HepG2 (cell line): Measurements from ENCODE around the gene TRMT1L. TPM values are rescaled to one million over a fixed set of nuclear protein-coding genes. Genes with fewer than 3 reads are reported as not detected.

Experiments
- CEBPB ChIP-seq: IDR thresholded peaks from 2 replicates; pipeline ENCODE4 v1.6.1; 2011; ENCODE audit warnings: low read depth, low read length, improper control_type of control experiment, borderline replicate concordance
- IRF2 ChIP-seq: IDR thresholded peaks from 2 replicates; pipeline ENCODE4 v1.6.1; 2018; ENCODE audit warnings: missing genetic modification reagents, missing compliant biosample characterization
- KDM6A ChIP-seq: IDR thresholded peaks from 2 replicates; pipeline ENCODE4 v1.6.1; 2016; ENCODE audit warnings: low read depth
- RFX3 ChIP-seq: IDR thresholded peaks from 2 replicates; pipeline ENCODE4 v1.6.1; 2016; ENCODE audit warnings: missing biosample characterization, missing genetic modification reagents
- SMC3 ChIP-seq: IDR thresholded peaks from 2 replicates; pipeline ENCODE4 v1.6.1; 2011; ENCODE audit warnings: low read length, improper control_type of control experiment
- ZNF333 ChIP-seq: sonication (generic); formaldehyde crosslinking; IDR thresholded peaks from 2 replicates; pipeline ENCODE4 v1.4.0; 2020; ENCODE audit warnings: mild to moderate bottlenecking, missing genetic modification reagents, borderline replicate concordance
- ZNF335 ChIP-seq: sonication (generic); formaldehyde crosslinking; IDR thresholded peaks from 2 replicates; pipeline ENCODE4 v1.4.0; 2020; ENCODE audit warnings: missing genetic modification reagents
- ZNF34 ChIP-seq: sonication (generic); formaldehyde crosslinking; IDR thresholded peaks from 2 replicates; pipeline ENCODE4 v1.4.0; 2020; ENCODE audit warnings: mild to moderate bottlenecking, missing genetic modification reagents, borderline replicate concordance
- ZNF616 ChIP-seq: sonication (generic); formaldehyde crosslinking; IDR thresholded peaks from 2 replicates; pipeline ENCODE4 v1.5.0; 2020; ENCODE audit warnings: low read depth, mild to moderate bottlenecking, missing genetic modification reagents
- ZNF781 ChIP-seq: sonication (generic); formaldehyde crosslinking; IDR thresholded peaks from 2 replicates; pipeline ENCODE4 v1.5.1; 2020; ENCODE audit warnings: borderline replicate concordance, mild to moderate bottlenecking, missing genetic modification reagents; ENCODE audit errors: not compliant biosample characterization
- polyA plus RNA-seq, 8 experiments: library from polyadenylated mRNA; depleted of rRNA in 3 of 8; stranded (reverse) in 7 of 8; unstranded in 1 of 8; fragments of >200 nt; fragmentation: Illumina TruSeq in 4 of 8; extraction: Trizol in 4 of 8; gene quantifications; 2 replicates each; pipeline versions ENCODE4 v1.2.1 to v1.2.3, GENCODE V29; 2011 to 2016; ENCODE audit warnings: low read depth in 4 of 8, missing spikeins in 1 of 8, mixed read lengths in 1 of 8; ENCODE audit not compliant: insufficient read depth in 1 of 8
- total RNA-seq, 5 experiments: library from RNA; depleted of rRNA; stranded (reverse); fragments of >200 nt; fragmentation: Illumina TruSeq; extraction: Trizol; gene quantifications; 2 replicates each; pipeline ENCODE4 v1.2.3, GENCODE V29; 2016; ENCODE audit warnings: low read depth in 1 of 5
- TF ChIP-seq, protein P1 (sequence below): sonication (generic); formaldehyde crosslinking; IDR thresholded peaks from 2 replicates; pipeline ENCODE4 v1.5.0; 2020; ENCODE audit warnings: mild to moderate bottlenecking, missing genetic modification reagents
- TF ChIP-seq, protein P2 (sequence below): sonication (generic); formaldehyde crosslinking; conservative IDR thresholded peaks from 2 replicates; pipeline ENCODE4 v1.4.0; 2020; ENCODE audit warnings: mild to moderate bottlenecking, missing genetic modification reagents, moderate library complexity
- TF ChIP-seq, protein P3 (sequence below): IDR thresholded peaks from 2 replicates; pipeline ENCODE4 v1.6.1; 2016; ENCODE audit warnings: control low read depth
- TF ChIP-seq, protein P4 (sequence below), 2 experiments: IDR thresholded peaks; 2 replicates each; pipeline ENCODE4 v1.6.1; 2011 to 2012; ENCODE audit warnings: low read length in 2 of 2, borderline replicate concordance in 1 of 2, low read depth in 1 of 2, mild to moderate bottlenecking in 1 of 2, moderate library complexity in 1 of 2
- TF ChIP-seq, protein P5 (sequence below): sonication (generic); formaldehyde crosslinking; IDR thresholded peaks from 2 replicates; pipeline ENCODE4 v1.5.0; 2020; ENCODE audit warnings: mild to moderate bottlenecking, missing genetic modification reagents

The TRMT1L gene
- total and polyA plus RNA-seq, 2 of the 13 experiments (the other 11 are each of a cell fraction or from before 2014, with no cell fraction given): 17.9 to 19.2 TPM

DNA sequence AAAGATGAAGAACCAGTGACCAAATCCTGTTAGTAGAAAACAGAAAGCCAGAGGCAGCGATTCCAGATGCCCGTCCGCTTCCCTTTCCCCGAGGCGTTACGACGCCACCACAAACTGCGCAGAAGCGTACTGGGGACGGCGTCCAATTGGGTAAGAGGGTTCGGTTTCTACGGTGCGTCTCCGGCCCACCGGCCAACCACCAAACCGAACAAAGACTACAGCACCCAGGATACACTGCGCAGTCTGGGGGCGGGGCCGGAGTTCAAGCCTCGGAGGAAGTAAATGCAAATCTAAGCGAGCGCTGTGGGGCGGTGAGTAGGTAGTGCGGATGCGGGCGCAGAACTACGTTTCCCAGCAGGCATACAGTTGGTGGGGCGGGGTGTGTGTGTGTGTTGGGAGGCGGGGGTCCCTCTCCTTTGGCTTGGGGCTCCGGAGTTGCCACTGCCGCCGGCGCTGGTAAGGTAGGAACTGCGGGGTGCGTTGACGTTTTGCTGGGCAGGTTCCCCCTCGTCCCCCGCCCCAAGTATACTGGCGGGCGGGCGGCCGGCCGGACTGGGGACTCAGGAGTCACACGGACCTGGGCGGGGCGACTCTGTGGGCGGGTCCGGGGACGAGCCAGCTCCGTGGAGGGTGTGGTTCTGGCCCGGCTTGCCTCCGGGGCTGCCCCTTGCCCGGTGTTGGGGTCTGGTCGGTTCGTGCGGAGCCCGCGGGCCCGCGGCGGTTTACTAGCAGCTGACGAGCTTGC, at the start of gene TRMT1L, which contains the start of gene SWT1 (continued):
- TF ChIP-seq, protein P1, sequence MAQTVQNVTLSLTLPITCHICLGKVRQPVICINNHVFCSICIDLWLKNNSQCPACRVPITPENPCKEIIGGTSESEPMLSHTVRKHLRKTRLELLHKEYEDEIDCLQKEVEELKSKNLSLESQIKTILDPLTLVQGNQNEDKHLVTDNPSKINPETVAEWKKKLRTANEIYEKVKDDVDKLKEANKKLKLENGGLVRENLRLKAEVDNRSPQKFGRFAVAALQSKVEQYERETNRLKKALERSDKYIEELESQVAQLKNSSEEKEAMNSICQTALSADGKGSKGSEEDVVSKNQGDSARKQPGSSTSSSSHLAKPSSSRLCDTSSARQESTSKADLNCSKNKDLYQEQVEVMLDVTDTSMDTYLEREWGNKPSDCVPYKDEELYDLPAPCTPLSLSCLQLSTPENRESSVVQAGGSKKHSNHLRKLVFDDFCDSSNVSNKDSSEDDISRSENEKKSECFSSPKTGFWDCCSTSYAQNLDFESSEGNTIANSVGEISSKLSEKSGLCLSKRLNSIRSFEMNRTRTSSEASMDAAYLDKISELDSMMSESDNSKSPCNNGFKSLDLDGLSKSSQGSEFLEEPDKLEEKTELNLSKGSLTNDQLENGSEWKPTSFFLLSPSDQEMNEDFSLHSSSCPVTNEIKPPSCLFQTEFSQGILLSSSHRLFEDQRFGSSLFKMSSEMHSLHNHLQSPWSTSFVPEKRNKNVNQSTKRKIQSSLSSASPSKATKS (CRISPR knock-in tag): peak; percentile 14; the same call in 1 of the 2 replicates
- TF ChIP-seq, protein P2, sequence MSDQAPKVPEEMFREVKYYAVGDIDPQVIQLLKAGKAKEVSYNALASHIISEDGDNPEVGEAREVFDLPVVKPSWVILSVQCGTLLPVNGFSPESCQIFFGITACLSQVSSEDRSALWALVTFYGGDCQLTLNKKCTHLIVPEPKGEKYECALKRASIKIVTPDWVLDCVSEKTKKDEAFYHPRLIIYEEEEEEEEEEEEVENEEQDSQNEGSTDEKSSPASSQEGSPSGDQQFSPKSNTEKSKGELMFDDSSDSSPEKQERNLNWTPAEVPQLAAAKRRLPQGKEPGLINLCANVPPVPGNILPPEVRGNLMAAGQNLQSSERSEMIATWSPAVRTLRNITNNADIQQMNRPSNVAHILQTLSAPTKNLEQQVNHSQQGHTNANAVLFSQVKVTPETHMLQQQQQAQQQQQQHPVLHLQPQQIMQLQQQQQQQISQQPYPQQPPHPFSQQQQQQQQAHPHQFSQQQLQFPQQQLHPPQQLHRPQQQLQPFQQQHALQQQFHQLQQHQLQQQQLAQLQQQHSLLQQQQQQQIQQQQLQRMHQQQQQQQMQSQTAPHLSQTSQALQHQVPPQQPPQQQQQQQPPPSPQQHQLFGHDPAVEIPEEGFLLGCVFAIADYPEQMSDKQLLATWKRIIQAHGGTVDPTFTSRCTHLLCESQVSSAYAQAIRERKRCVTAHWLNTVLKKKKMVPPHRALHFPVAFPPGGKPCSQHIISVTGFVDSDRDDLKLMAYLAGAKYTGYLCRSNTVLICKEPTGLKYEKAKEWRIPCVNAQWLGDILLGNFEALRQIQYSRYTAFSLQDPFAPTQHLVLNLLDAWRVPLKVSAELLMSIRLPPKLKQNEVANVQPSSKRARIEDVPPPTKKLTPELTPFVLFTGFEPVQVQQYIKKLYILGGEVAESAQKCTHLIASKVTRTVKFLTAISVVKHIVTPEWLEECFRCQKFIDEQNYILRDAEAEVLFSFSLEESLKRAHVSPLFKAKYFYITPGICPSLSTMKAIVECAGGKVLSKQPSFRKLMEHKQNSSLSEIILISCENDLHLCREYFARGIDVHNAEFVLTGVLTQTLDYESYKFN (CRISPR knock-in tag): peak; percentile 60
- TF ChIP-seq, protein P3, sequence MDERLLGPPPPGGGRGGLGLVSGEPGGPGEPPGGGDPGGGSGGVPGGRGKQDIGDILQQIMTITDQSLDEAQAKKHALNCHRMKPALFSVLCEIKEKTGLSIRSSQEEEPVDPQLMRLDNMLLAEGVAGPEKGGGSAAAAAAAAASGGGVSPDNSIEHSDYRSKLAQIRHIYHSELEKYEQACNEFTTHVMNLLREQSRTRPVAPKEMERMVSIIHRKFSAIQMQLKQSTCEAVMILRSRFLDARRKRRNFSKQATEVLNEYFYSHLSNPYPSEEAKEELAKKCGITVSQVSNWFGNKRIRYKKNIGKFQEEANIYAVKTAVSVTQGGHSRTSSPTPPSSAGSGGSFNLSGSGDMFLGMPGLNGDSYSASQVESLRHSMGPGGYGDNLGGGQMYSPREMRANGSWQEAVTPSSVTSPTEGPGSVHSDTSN (CRISPR knock-in tag): no peak
- TF ChIP-seq ZNF616 (CRISPR knock-in tag) (no peak), ZNF781 (no peak), IRF2 (CRISPR knock-in tag) (peak; percentile 85), ZNF34 (CRISPR knock-in tag) (0 out of 2 replicates have a peak, but pooled peaks have one; percentile 77), SMC3 (no peak), ZNF333 (no peak), CEBPB (peak; percentile 80; the same call in 1 of the 2 replicates), RFX3 (no peak), ZNF335 (CRISPR knock-in tag) (0 out of 2 replicates have a peak, but pooled peaks have one; percentile 16), KDM6A (CRISPR knock-in tag) (no peak)
- TF ChIP-seq, protein P4, sequence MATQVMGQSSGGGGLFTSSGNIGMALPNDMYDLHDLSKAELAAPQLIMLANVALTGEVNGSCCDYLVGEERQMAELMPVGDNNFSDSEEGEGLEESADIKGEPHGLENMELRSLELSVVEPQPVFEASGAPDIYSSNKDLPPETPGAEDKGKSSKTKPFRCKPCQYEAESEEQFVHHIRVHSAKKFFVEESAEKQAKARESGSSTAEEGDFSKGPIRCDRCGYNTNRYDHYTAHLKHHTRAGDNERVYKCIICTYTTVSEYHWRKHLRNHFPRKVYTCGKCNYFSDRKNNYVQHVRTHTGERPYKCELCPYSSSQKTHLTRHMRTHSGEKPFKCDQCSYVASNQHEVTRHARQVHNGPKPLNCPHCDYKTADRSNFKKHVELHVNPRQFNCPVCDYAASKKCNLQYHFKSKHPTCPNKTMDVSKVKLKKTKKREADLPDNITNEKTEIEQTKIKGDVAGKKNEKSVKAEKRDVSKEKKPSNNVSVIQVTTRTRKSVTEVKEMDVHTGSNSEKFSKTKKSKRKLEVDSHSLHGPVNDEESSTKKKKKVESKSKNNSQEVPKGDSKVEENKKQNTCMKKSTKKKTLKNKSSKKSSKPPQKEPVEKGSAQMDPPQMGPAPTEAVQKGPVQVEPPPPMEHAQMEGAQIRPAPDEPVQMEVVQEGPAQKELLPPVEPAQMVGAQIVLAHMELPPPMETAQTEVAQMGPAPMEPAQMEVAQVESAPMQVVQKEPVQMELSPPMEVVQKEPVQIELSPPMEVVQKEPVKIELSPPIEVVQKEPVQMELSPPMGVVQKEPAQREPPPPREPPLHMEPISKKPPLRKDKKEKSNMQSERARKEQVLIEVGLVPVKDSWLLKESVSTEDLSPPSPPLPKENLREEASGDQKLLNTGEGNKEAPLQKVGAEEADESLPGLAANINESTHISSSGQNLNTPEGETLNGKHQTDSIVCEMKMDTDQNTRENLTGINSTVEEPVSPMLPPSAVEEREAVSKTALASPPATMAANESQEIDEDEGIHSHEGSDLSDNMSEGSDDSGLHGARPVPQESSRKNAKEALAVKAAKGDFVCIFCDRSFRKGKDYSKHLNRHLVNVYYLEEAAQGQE (IDR thresholded peaks at IDR 0.05; ENCODE audit: borderline replicate concordance in 1 of 2, low read depth in 1 of 2, low read length in 2 of 2): peak in 1 of 2 experiments; percentile 29; a peak in 1 of 4 replicates
- TF ChIP-seq, protein P5, sequence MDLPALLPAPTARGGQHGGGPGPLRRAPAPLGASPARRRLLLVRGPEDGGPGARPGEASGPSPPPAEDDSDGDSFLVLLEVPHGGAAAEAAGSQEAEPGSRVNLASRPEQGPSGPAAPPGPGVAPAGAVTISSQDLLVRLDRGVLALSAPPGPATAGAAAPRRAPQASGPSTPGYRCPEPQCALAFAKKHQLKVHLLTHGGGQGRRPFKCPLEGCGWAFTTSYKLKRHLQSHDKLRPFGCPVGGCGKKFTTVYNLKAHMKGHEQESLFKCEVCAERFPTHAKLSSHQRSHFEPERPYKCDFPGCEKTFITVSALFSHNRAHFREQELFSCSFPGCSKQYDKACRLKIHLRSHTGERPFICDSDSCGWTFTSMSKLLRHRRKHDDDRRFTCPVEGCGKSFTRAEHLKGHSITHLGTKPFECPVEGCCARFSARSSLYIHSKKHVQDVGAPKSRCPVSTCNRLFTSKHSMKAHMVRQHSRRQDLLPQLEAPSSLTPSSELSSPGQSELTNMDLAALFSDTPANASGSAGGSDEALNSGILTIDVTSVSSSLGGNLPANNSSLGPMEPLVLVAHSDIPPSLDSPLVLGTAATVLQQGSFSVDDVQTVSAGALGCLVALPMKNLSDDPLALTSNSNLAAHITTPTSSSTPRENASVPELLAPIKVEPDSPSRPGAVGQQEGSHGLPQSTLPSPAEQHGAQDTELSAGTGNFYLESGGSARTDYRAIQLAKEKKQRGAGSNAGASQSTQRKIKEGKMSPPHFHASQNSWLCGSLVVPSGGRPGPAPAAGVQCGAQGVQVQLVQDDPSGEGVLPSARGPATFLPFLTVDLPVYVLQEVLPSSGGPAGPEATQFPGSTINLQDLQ (CRISPR knock-in tag): no peak
